K562 (cell line): ENCODE data around the gene TFB2M.
A peak's percentile ranks its signal among the peaks of the same experiment; 100 is the strongest.

Experiments used
- ARID4B ChIP-seq: sonication (generic); formaldehyde crosslinking; IDR thresholded peaks from 2 replicates; pipeline ENCODE4 v1.8.0; 2022; ENCODE audit warnings: mild to moderate bottlenecking, missing genetic modification reagents
- BHLHE40 ChIP-seq: IDR thresholded peaks from 2 replicates; pipeline ENCODE4 v1.6.1; 2011; ENCODE audit warnings: low read length, improper control_type of control experiment
- CTCF ChIP-seq, 3 experiments: IDR thresholded peaks in 2 of 3; conservative IDR thresholded peaks in 1 of 3; 2 replicates each; pipeline ENCODE4 v1.5.1; 2011 to 2012; ENCODE audit warnings: low read length in 3 of 3, mild to moderate bottlenecking in 3 of 3, control low read depth in 2 of 3, improper control_type of control experiment in 1 of 3, inconsistent platforms in 1 of 3, low read depth in 1 of 3, mixed read lengths in 1 of 3, moderate library complexity in 1 of 3; ENCODE audit not compliant: insufficient read depth in 2 of 3
- RCOR1 ChIP-seq, 2 experiments: IDR thresholded peaks; 2 replicates each; pipeline ENCODE4 v1.6.1; 2012; ENCODE audit warnings: low read depth in 2 of 2, low read length in 2 of 2, borderline replicate concordance in 1 of 2, improper control_type of control experiment in 1 of 2
- RUNX1 ChIP-seq: sonication (generic); IDR thresholded peaks from 2 replicates; pipeline ENCODE4 v1.6.1; 2016; ENCODE audit warnings: antibody characterized with exemption, low read depth
- TRIM24 ChIP-seq, 2 experiments: fragments of 450-650 bp; IDR thresholded peaks; 2 replicates each; pipeline ENCODE4 v1.6.1; 2016
- ZFP91 ChIP-seq: sonication (generic); formaldehyde crosslinking; IDR thresholded peaks from 2 replicates; pipeline ENCODE4 v1.8.0; 2022; ENCODE audit warnings: mild to moderate bottlenecking, missing genetic modification reagents
- ZNF274 ChIP-seq: IDR thresholded peaks from 2 replicates; pipeline ENCODE4 v1.6.1; 2011; ENCODE audit warnings: low read depth, mild to moderate bottlenecking, low read length, moderate library complexity, borderline replicate concordance
- ZNF41 ChIP-seq: fragments of 250-450 bp; sonication (Bioruptor Pico); conservative IDR thresholded peaks from 2 replicates; pipeline ENCODE4 v1.4.0; 2020; ENCODE audit warnings: mild to moderate bottlenecking
- ZNF445 ChIP-seq: fragments of 250-450 bp; sonication (Bioruptor Pico); IDR thresholded peaks from 2 replicates; pipeline ENCODE4 v1.4.0; 2020; ENCODE audit warnings: low read depth, mild to moderate bottlenecking, moderate library complexity

GRCh38 chr1:246566128-246566812 lies at the start of gene TFB2M, which contains the start of gene CNST:
- no peak for TF ChIP-seq ZNF274
- TF ChIP-seq CTCF (IDR thresholded peaks at IDR 0.05 in 2 of 3, conservative IDR thresholded peaks at IDR 0.05 in 1 of 3; ENCODE audit: insufficient read depth in 2 of 3, low read depth in 1 of 3, low read length in 3 of 3) = no peak
- no peak for TF ChIP-seq ZNF445 (CRISPR knock-in tag)
- TF ChIP-seq RCOR1 (IDR thresholded peaks at IDR 0.05; ENCODE audit: borderline replicate concordance in 1 of 2, low read depth in 2 of 2, low read length in 2 of 2) = no peak; a peak in 1 of 4 replicates
- TF ChIP-seq RUNX1 = no peak; the same call in 1 of the 2 replicates
- TF ChIP-seq ARID4B = peak; percentile 99
- TF ChIP-seq ZFP91 = peak; percentile 75
- no peak for TF ChIP-seq BHLHE40
- TF ChIP-seq ZNF41 (CRISPR knock-in tag) = no peak
- TF ChIP-seq TRIM24 (IDR thresholded peaks at IDR 0.05) = no peak
